HepG2 (cell line): Measurements from ENCODE around the gene CCDC142. TPM values are rescaled to one million over a fixed set of nuclear protein-coding genes. Genes with fewer than 3 reads are reported as not detected.
A peak's percentile ranks its signal among the peaks of the same experiment; 100 is the strongest.

Source experiments
- ATF7 ChIP-seq, 2 experiments: fragments of 450-650 bp in 1 of 2; sonication (generic) in 1 of 2; formaldehyde crosslinking in 1 of 2; IDR thresholded peaks; 2 replicates each; pipeline versions ENCODE4 v1.4.0 to v1.6.1; 2016 to 2020; ENCODE audit warnings: antibody characterized with exemption in 1 of 2, mild to moderate bottlenecking in 1 of 2, missing genetic modification reagents in 1 of 2
- CENPT ChIP-seq: sonication (generic); formaldehyde crosslinking; IDR thresholded peaks from 2 replicates; pipeline ENCODE4 v1.8.0; 2022; ENCODE audit warnings: low read depth, mild to moderate bottlenecking, moderate library complexity, missing genetic modification reagents
- CHD4 ChIP-seq: fragments of 200-600 bp; sonication (generic); IDR thresholded peaks from 2 replicates; pipeline ENCODE4 v1.7.0; 2017; ENCODE audit warnings: mild to moderate bottlenecking, low read length, borderline replicate concordance
- DPF2 ChIP-seq: sonication (generic); formaldehyde crosslinking; IDR thresholded peaks from 2 replicates; pipeline ENCODE4 v1.4.0; 2020; ENCODE audit warnings: mild to moderate bottlenecking, low read depth, missing genetic modification reagents, borderline replicate concordance
- FOSL2 ChIP-seq: sonication (generic); formaldehyde crosslinking; IDR thresholded peaks from 2 replicates; pipeline ENCODE4 v1.4.0; 2020; ENCODE audit warnings: missing genetic modification reagents
- GPBP1L1 ChIP-seq: sonication (generic); formaldehyde crosslinking; IDR thresholded peaks from 2 replicates; pipeline ENCODE4 v1.5.0; 2020; ENCODE audit warnings: mild to moderate bottlenecking, missing genetic modification reagents
- HIVEP1 ChIP-seq: sonication (generic); formaldehyde crosslinking; IDR thresholded peaks from 2 replicates; pipeline ENCODE4 v1.4.0; 2020; ENCODE audit warnings: mild to moderate bottlenecking, missing genetic modification reagents
- HMGA1 ChIP-seq: sonication (generic); formaldehyde crosslinking; conservative IDR thresholded peaks from 2 replicates; pipeline ENCODE4 v1.4.0; 2020; ENCODE audit warnings: missing genetic modification reagents
- HNF4A ChIP-seq: sonication (generic); formaldehyde crosslinking; IDR thresholded peaks from 2 replicates; pipeline ENCODE4 v1.4.0; 2020; ENCODE audit warnings: missing genetic modification reagents
- MED1 ChIP-seq: sonication (generic); formaldehyde crosslinking; IDR thresholded peaks from 2 replicates; pipeline ENCODE4 v1.4.0; 2020; ENCODE audit warnings: missing genetic modification reagents
- NONO ChIP-seq, 2 experiments: fragments of 450-650 bp in 1 of 2; sonication (generic) in 1 of 2; formaldehyde crosslinking in 1 of 2; IDR thresholded peaks in 1 of 2; conservative IDR thresholded peaks in 1 of 2; 2 replicates each; pipeline versions ENCODE4 v1.6.1 to v1.8.0; 2017 to 2022; ENCODE audit warnings: mild to moderate bottlenecking in 1 of 2, missing genetic modification reagents in 1 of 2, moderate library complexity in 1 of 2
- ONECUT2 ChIP-seq: sonication (generic); formaldehyde crosslinking; IDR thresholded peaks from 2 replicates; pipeline ENCODE4 v1.4.0; 2020; ENCODE audit warnings: missing genetic modification reagents
- SKI ChIP-seq: fragments of 450-650 bp; IDR thresholded peaks from one replicate; pipeline ENCODE4 v1.6.1; 2018; ENCODE audit warnings: mild to moderate bottlenecking; ENCODE audit not compliant: partially characterized antibody
- SOX5 ChIP-seq: IDR thresholded peaks from 2 replicates; pipeline ENCODE4 v1.6.1; 2016; ENCODE audit warnings: borderline replicate concordance
- SPEN ChIP-seq: sonication (generic); formaldehyde crosslinking; IDR thresholded peaks from 2 replicates; pipeline ENCODE4 v1.5.1; 2020; ENCODE audit warnings: low read depth, mild to moderate bottlenecking, missing genetic modification reagents
- TEF ChIP-seq: sonication (generic); formaldehyde crosslinking; IDR thresholded peaks from 2 replicates; pipeline ENCODE4 v1.5.0; 2020; ENCODE audit warnings: missing genetic modification reagents
- ZBTB4 ChIP-seq: sonication (generic); formaldehyde crosslinking; IDR thresholded peaks from 2 replicates; pipeline ENCODE4 v1.4.0; 2020; ENCODE audit warnings: missing genetic modification reagents, mild to moderate bottlenecking, borderline replicate concordance
- ZEB1 ChIP-seq: IDR thresholded peaks from 2 replicates; pipeline ENCODE4 v1.6.1; 2012; ENCODE audit warnings: mild to moderate bottlenecking, low read depth, inconsistent platforms; ENCODE audit not compliant: insufficient replicate concordance
- ZNF253 ChIP-seq: sonication (generic); formaldehyde crosslinking; IDR thresholded peaks from 2 replicates; pipeline ENCODE4 v1.8.0; 2022; ENCODE audit warnings: mild to moderate bottlenecking, missing genetic modification reagents, borderline replicate concordance
- ZNF317 ChIP-seq: sonication (generic); formaldehyde crosslinking; IDR thresholded peaks from 2 replicates; pipeline ENCODE4 v1.5.0; 2020; ENCODE audit warnings: mild to moderate bottlenecking, missing genetic modification reagents
- ZNF33B ChIP-seq: sonication (generic); formaldehyde crosslinking; IDR thresholded peaks from 2 replicates; pipeline ENCODE4 v1.5.1; 2020; ENCODE audit warnings: mild to moderate bottlenecking, missing genetic modification reagents
- ZNF430 ChIP-seq: sonication (generic); formaldehyde crosslinking; IDR thresholded peaks from 2 replicates; pipeline ENCODE4 v1.9.0; 2021; ENCODE audit warnings: mild to moderate bottlenecking, missing genetic modification reagents
- ZNF567 ChIP-seq: sonication (generic); formaldehyde crosslinking; IDR thresholded peaks from 2 replicates; pipeline ENCODE4 v1.8.1; 2023; ENCODE audit warnings: mild to moderate bottlenecking, missing genetic modification reagents, borderline replicate concordance
- ZNF713 ChIP-seq: sonication (generic); formaldehyde crosslinking; IDR thresholded peaks from 2 replicates; pipeline ENCODE4 v1.4.0; 2020; ENCODE audit warnings: mild to moderate bottlenecking, missing genetic modification reagents
- ZNF781 ChIP-seq: sonication (generic); formaldehyde crosslinking; IDR thresholded peaks from 2 replicates; pipeline ENCODE4 v1.5.1; 2020; ENCODE audit warnings: borderline replicate concordance, mild to moderate bottlenecking, missing genetic modification reagents; ENCODE audit errors: not compliant biosample characterization
- polyA plus RNA-seq, 8 experiments: library from polyadenylated mRNA; depleted of rRNA in 3 of 8; stranded (reverse) in 7 of 8; unstranded in 1 of 8; fragments of >200 nt; fragmentation: Illumina TruSeq in 4 of 8; extraction: Trizol in 4 of 8; gene quantifications; 2 replicates each; pipeline versions ENCODE4 v1.2.1 to v1.2.3, GENCODE V29; 2011 to 2016; ENCODE audit warnings: low read depth in 4 of 8, missing spikeins in 1 of 8, mixed read lengths in 1 of 8; ENCODE audit not compliant: insufficient read depth in 1 of 8
- total RNA-seq, 5 experiments: library from RNA; depleted of rRNA; stranded (reverse); fragments of >200 nt; fragmentation: Illumina TruSeq; extraction: Trizol; gene quantifications; 2 replicates each; pipeline ENCODE4 v1.2.3, GENCODE V29; 2016; ENCODE audit warnings: low read depth in 1 of 5

The CCDC142 gene
- total and polyA plus RNA-seq, 2 of the 13 experiments (the other 11 are each of a cell fraction or from before 2014, with no cell fraction given) = 14.7 to 30.4 TPM

GRCh38 chr2:74441690-74442482 is 40.9 kb downstream of the CCDC142 start, which contains the start of gene RTKN (continued):
- TF ChIP-seq SPEN (CRISPR knock-in tag) = peak; percentile 79
- TF ChIP-seq ZNF253 = peak; percentile 83; the same call in 1 of the 2 replicates
- TF ChIP-seq ZBTB4 (CRISPR knock-in tag) = no peak
- TF ChIP-seq DPF2 (CRISPR knock-in tag) = peak; percentile 63
- no peak for TF ChIP-seq SKI
- no peak for TF ChIP-seq ATF7 (IDR thresholded peaks at IDR 0.05)
- TF ChIP-seq ATF7 (CRISPR knock-in tag; IDR thresholded peaks at IDR 0.05) = no peak; the same call in 1 of the 2 replicates
- TF ChIP-seq NONO (IDR thresholded peaks at IDR 0.05) = no peak
- TF ChIP-seq NONO (CRISPR knock-in tag; conservative IDR thresholded peaks at IDR 0.05) = peak; percentile 92
- TF ChIP-seq HMGA1 (CRISPR knock-in tag) = no peak
- peak; percentile 98 for TF ChIP-seq ZNF430 (CRISPR knock-in tag)
- no peak for TF ChIP-seq GPBP1L1
- peak; percentile 85 for TF ChIP-seq HIVEP1
- no peak; the same call in 1 of the 2 replicates for TF ChIP-seq ZNF317 (CRISPR knock-in tag)
- TF ChIP-seq MED1 (CRISPR knock-in tag) = peak; percentile 79
- peak; percentile 39; the same call in 1 of the 2 replicates for TF ChIP-seq ONECUT2
- no peak for TF ChIP-seq CHD4
- peak; percentile 58 for TF ChIP-seq SOX5
- TF ChIP-seq ZNF33B (CRISPR knock-in tag) = peak; percentile 72; the same call in 1 of the 2 replicates
- peak; percentile 94 for TF ChIP-seq CENPT
- TF ChIP-seq TEF (CRISPR knock-in tag) = peak; percentile 13; the same call in 1 of the 2 replicates
- peak; percentile 68 for TF ChIP-seq FOSL2 (CRISPR knock-in tag)
- peak; percentile 30; the same call in 1 of the 2 replicates for TF ChIP-seq HNF4A
- peak; percentile 49; the same call in 1 of the 2 replicates for TF ChIP-seq ZNF567
- peak; percentile 77 for TF ChIP-seq ZNF781 (CRISPR knock-in tag)
- TF ChIP-seq ZNF713 = no peak
- no peak for TF ChIP-seq ZEB1
